Measurements from ENCODE around the gene CDC27.
"Not testable (repeated sequence)": the region's sequence is repeated elsewhere in the genome, so short reads cannot be mapped to it uniquely, and the experiment has no call there.

CDC27 gene

DNA sequence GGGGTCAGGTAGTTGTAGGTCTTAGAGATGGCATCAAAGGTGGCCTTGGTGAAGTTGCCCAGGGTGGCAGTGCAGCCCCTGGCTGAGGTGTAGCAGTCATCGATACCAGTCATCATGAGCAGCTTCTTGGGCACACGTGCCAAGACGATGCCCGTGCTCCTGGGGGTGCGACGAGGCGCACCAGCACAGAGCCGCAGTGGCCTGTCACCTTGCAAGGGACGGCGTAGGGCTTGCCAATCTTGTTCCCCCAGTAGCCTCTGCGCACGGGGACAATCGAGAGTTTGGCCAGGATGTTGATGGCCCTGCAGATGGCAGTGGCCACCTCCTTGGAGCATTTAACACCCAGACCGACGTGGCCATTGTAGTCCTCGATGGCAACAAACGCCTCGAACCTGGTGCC lies 29.8 kb downstream of the CDC27 start:
- DNase-seq (ENCODE audit: low read depth in 1 of 2, low spot score in 1 of 2): no peak

DNA sequence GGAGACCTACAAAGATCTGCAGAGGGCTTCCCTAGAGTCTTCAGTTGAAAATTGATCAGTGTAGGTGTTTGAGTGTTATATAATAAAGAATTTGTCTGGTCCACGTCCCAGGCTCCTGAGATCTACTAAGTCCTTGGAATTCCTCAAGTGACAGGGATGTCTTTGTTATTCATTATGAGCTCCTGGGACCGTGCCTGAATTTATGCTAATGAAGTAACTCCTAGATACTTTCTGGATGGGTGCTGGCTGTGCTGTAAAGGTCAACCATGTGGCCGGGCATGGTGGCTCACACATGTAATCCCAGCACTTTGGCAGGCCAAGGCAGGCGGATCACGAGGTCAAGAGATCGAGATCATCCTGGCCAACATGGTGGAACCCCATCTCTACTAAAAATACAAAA lies 43.7 kb downstream of the CDC27 start:
- no peak for DNase-seq (ENCODE audit: low read depth in 1 of 2, low spot score in 1 of 2)

DNA sequence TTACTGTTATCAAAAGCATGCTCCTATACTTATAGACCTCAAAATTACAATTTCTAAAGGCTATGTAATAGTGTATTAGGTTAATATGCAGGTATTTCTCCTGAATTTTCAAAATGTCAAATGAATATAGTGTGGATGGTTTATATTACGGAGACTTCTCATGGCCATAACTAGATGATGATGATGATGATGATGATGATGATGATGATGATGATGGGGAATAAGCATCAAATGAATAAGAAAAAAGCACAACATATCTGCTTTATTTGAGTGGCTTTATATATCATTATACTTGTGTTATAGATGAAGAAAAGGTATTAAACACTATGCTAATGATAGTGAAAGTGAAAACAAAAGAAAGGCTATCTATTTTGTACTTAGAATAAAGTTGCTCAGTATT lies 53.9 kb downstream of the CDC27 start:
- no peak for DNase-seq (ENCODE audit: low read depth in 1 of 2, low spot score in 1 of 2)

GRCh38 chr17:47134354-47134753 lies 54.7 kb downstream of the CDC27 start:
- not testable (repeated sequence) for DNase-seq (ENCODE audit: low read depth in 1 of 2, low spot score in 1 of 2)

DNA sequence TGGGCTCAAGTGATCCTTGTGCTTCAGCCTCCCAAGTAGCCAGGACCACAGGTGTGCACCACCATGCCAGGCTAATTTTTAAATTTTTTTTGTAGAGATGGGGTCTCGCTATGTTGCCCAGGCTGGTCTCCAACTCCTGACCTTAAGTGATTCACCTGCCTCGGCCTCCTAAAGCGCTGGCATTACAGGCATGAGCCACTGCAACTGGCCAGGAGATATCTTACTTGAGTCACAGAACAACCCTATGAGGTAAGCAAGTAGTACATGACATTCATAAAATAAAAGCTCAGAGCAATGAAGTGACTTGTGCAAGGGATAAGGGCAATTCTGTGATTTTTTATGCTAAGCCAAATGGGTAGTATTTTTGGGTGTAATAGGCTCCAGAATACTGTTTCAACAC lies 57.3 kb downstream of the CDC27 start:
- DNase-seq (ENCODE audit: low read depth in 1 of 2, low spot score in 1 of 2): no peak

GRCh38 chr17:47126835-47127234 lies 62.3 kb downstream of the CDC27 start:
- not testable (repeated sequence) for DNase-seq (ENCODE audit: low read depth in 1 of 2, low spot score in 1 of 2)

- DNase-seq (ENCODE audit: low read depth in 1 of 2, low spot score in 1 of 2): not testable (repeated sequence)
Measured at GRCh38 chr17:47123262-47123661, 65.8 kb downstream of the CDC27 start.

GRCh38 chr17:47120521-47121095 lies 68.5 kb downstream of the CDC27 start:
- DNase-seq (ENCODE audit: low read depth in 1 of 2, low spot score in 1 of 2): no peak

DNA sequence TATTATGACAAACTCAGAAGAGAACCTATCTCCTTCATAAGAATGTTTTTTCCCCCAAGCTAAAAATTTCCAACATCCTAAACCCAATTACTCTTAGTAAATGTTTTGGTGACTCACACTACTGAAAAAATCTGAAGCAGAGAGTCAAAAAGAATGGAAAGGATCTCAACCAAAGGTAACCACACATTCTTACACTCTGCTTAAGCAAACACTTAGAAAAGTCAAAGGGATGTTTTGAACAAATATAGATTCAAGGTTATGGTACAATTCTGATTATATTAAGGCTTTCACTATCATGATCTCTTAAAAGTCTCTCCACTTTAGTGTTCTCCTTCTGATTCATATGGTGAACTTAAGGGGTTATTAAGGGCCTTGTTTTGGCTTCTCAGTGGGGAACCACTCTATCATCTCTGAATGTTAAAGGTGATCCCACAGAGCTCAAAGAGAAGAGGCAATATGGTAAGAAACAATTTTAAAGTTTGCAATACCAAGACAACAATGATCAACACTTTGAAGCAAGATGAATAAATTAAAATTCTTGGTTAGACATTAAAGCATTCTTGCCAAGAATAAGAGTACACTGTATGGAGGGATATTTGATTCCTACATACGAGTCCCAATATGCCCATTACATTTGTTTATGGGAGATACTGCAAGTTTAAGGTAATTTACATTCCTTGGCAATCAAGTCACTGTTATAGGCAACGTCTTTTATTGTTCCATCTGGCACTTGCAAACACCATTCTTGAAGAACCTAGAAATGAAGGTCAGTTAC lies 69.2 kb downstream of the CDC27 start:
- DNase-seq (ENCODE audit: low read depth in 1 of 2, low spot score in 1 of 2): no peak

DNA sequence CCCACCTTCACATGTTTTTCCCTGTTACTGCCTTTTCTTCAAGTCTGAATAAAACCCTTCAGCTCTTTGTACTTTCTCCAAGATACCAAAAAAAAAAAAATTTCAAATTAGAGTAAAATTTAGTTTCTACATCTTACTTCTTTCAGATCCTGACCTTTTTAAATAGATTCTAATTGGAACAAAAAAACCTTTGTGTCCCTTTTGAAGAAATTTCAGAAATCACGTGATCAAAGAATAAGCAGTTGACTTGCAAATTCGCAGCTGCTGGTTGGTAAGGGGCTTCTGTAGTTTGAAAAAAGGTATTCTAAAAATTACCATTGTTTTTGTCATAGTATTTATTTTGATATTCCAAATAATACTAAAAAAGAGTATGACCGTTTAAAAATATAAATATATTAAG lies 71.7 kb downstream of the CDC27 start:
- no peak for DNase-seq (ENCODE audit: low read depth in 1 of 2, low spot score in 1 of 2)

DNA sequence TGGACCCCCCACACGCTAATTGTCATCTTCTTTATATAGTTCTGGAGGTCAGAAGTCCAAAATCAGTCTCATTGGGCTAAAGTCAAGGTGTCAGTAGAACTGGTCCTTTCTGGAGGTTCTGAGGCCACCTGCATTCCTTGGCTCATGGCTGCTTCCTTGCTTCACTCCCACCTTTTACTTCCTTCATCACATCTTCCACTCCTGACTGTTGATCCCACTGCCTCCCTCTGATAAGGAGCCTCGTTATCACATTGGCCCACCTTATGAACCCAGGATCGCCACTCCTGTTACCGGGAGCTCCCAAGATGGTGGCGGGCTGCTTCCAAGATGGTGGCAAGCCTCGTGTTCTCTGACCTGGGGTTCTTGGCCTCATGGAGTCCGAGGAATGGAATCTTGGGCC lies 83.0 kb downstream of the CDC27 start:
- no peak for DNase-seq (ENCODE audit: low read depth in 1 of 2, low spot score in 1 of 2)

DNA sequence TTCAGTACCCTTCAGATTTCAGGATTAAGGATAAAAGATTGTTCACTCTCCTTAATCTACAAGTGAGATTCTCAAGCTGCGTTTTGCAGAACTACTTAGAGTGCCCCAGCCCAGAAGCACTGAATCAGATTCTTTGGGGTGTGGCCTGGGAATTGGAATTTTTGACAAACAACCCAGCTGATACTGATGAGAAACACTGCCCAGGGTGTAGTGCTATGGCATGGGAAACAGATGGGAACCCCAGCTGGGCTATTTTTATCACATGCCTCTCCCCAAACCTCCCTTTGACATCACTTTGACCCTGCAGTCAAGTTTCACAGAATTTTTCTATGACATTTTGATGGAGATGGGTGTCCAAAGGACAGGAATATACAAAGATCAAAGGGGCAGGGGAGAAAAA lies 83.8 kb downstream of the CDC27 start:
- DNase-seq (ENCODE audit: low read depth in 1 of 2, low spot score in 1 of 2): not testable (repeated sequence)

DNA sequence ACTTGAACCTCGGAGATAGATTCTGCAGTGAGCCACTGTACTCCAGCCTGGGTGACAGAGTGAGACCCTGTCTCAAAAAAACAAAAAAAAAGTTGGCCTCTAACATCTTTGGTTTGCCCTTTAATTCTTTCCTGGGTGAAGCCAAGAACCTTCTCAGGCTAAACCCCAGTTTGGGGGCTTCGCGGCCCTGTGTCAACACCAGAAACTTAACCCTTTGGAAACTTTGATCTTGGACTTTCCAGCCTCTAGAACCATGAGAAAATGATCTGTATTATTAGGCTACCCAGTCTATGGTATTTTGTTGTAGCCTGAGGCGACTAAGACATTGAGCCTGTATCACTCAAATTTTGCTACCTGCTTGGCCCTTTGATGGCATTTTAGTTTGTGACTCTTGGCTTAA lies 86.2 kb downstream of the CDC27 start:
- no peak for DNase-seq (ENCODE audit: low read depth in 1 of 2, low spot score in 1 of 2)

DNA sequence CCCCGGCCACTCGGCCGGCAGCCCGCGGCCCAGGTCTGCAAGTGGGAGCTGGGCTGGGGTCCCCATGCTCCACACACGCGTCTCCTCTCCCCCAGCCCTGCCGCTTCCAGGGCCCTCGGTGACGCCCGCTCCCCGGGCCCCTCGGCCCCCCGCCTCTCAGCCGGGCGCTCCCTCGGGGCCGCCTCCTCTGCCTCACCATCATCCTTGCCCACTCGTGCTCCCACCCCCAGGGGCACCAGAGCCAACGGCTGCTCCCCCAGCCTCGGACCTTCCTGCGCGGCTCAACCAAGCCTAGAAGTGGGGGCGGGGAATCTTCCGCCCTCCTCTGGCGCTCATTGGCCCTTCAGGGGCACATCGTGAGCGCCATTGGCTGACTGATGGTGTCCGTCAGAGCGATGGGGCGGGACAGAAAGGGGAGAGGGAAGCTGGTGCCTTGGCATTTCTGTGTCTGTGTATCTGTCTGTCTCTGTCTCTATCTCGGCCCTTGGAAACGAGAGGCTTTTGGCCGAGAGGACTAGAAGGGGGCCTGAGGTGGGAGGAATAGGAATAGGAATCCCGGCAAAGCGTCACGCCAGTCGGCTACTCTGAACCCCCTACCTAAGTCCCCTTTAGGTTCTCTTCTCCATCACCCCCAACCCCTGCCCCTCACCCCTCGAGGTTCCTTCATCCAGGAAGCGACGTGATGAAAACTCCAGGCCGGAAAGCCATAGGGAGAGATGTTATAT lies 88.9 kb downstream of the CDC27 start:
- DNase-seq (ENCODE audit: low read depth in 1 of 2, low spot score in 1 of 2): peak; percentile 76 to 79

DNA sequence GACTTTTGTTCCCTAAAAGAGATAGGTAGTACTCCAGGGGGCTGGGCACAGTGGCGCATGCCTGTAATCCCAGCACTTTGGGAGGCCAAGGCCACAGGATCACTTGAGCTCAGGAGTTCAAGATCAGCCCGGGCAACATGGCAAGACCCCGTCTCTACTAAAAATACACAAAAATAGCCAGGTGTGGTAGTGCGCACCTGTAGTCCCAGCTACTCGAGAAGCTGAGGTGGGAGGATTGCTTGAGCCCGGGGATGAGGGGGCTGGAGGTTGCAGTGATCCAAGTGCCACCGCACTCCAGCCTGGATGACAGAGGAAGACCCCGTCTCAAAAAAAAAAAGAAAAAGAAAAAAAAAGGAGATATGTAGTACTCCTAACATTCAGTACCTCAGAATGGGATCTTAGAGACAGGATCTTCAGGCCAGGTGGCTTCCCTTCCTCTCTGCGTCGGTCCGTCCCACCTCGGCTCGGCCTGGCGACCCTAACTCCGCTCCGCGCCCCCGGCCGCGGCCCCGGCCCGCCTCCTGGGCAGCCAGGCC lies 89.6 kb downstream of the CDC27 start:
- DNase-seq (ENCODE audit: low read depth in 1 of 2, low spot score in 1 of 2): no peak

DNA sequence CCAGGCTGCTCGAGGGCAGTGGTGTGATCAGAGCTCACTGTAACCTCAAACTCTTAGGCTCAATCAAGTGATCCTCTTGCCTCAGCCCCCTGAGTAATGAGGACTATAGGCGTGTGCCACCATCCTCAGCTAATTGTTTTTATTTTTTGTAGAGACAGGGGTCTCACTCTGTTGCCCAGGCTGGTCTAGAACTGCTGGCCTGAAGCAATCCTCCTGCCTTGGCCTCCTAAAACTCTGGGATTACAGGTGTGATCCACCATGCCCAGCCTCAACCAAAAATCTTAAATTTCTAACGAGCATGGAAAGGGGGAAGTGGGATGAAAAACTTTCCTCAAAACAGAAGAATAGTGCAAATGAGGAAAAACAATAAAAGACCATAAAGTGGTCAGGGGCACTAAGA lies 92.8 kb downstream of the CDC27 start:
- DNase-seq (ENCODE audit: low read depth in 1 of 2, low spot score in 1 of 2): no peak

DNA sequence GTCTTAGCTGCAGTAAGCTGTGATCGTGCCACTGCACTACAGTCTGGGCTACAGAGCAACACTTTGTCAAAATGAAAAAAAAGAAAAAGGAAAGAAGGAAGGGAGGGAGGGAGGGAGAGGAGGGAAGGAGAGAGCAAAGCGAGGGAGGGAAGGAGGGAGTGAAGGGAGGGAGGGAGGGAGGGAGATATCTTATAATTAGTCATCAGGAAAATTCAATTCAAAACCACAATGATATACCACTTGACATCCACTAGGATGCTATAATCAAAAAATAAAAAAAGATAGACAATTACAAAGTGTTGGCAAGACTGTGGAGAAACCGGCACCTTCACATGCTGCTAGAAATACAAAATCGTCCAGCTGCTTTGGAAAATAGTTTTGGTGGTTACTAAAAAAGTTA lies 93.8 kb downstream of the CDC27 start:
- no peak for DNase-seq (ENCODE audit: low read depth in 1 of 2, low spot score in 1 of 2)

GRCh38 chr17:47087093-47087492 lies 102.0 kb downstream of the CDC27 start:
- no peak for DNase-seq (ENCODE audit: low read depth in 1 of 2, low spot score in 1 of 2)

GRCh38 chr17:47085736-47086135 lies 103.4 kb downstream of the CDC27 start:
- no peak for DNase-seq (ENCODE audit: low read depth in 1 of 2, low spot score in 1 of 2)

GRCh38 chr17:47078801-47079200 lies 110.3 kb downstream of the CDC27 start:
- no peak for DNase-seq (ENCODE audit: low read depth in 1 of 2, low spot score in 1 of 2)

- no peak for DNase-seq (ENCODE audit: low read depth in 1 of 2, low spot score in 1 of 2)
Measured at GRCh38 chr17:47077576-47077975, 111.5 kb downstream of the CDC27 start.

- no peak for DNase-seq (ENCODE audit: low read depth in 1 of 2, low spot score in 1 of 2)
Measured at GRCh38 chr17:47076171-47076570, 112.9 kb downstream of the CDC27 start.

All from activated T-helper 1 cell treated with anti-CD3 and anti-CD28 coated beads, Interleukin-2, amount 50 U/mL, for 16 hours (primary cell).